ENCODE data around the gene FEM1B. TPM values are rescaled to one million over a fixed set of nuclear protein-coding genes. Genes with fewer than 3 reads are reported as not detected.

FEM1B gene
- total and polyA plus RNA-seq, 2 donors (not counting 1 experiment from before 2014, with no cell fraction given) = 38.2 to 48.4 TPM

DNA sequence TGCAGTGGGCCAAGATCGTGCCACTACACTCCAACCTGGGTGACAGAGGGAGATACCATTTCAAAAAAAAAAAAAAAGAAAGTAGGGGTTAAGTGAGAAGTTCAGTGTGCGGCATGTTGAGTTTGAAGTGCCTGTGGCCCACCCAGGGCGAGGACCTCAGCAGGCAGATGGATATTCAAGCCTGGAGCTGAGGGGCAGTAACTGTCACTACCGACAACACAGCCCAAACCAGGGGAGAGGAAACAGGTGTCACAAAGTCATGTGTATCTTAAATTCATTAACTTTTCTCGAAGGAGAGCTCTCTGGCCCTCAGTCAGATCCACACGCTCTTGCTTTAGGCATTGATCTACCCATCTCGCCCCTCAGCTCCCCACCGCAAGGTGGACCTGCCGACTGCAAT is 45.3 kb downstream of the FEM1B start:
- Histone ChIP-seq H3K27ac (ENCODE audit: insufficient read depth, low read length) (no peak overlapping the region), H2AFZ (ENCODE audit: low read length) (no peak overlapping the region), H4K20me1 (ENCODE audit: control insufficient read depth, extremely low read depth, insufficient read depth, low read length) (peaks cover 2% of the 10 kb centered on the region), H3K9me3 (ENCODE audit: control insufficient read depth, insufficient read depth, low read depth, low read length) (no peaks in the 10 kb centered on the region), H3K27me3 (ENCODE audit: control insufficient read depth, insufficient read depth, low read length) (peaks cover 5% of the 10 kb centered on the region), H3K4me2 (ENCODE audit: extremely low read depth, insufficient read depth, low read length) (no peak overlapping the region), H3K79me2 (ENCODE audit: control insufficient read depth, insufficient read depth, low read length) (no peaks in the 10 kb centered on the region), H3K4me1 (ENCODE audit: control insufficient read depth, extremely low read depth, insufficient read depth, low read length) (no peaks in the 10 kb centered on the region), H3K4me3 (replicated peaks in 1 of 4; ENCODE audit: control extremely low read depth in 1 of 4, insufficient read depth in 1 of 4, low read depth in 3 of 4, low read length in 4 of 4) (no peak overlapping the region), H3K36me3 (ENCODE audit: control insufficient read depth, insufficient read depth, low read length) (no peaks in the 10 kb centered on the region), H3K9ac (ENCODE audit: insufficient read depth, low read length) (no peak overlapping the region)
- TF ChIP-seq CTCF (conservative IDR thresholded peaks at IDR 0.05 in 1 of 2, IDR thresholded peaks at IDR 0.05 in 1 of 2; ENCODE audit: low read depth in 1 of 2, low read length in 2 of 2) (no peak), EZH2 (IDR thresholded peaks at IDR 0.05; ENCODE audit: low read length, missing control alignments) (no peak)
- DNase-seq (ENCODE audit: low read depth in 2 of 2) = no peak

DNA sequence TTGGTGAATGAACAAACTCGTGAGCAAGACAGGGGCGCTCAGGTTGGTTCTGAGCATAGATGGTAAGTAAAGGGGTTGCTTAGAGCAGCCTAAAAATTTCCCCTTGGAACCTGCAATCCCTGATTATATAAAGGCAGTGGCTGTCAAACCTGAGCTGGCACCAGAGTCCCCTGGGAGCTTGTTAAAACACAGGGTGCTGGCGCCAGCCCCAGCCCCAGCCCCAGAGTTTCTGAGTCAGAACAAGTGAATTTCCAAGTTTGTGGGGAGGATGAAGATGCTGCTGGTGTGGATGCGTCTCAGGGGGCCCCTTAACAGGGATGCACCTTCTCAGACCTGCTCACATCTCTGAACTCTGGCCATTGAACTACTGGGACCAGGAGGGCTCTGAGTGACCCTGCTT is 48.2 kb downstream of the FEM1B start:
- Histone ChIP-seq H2AFZ (ENCODE audit: low read length) (no peak overlapping the region), H3K9me3 (ENCODE audit: control insufficient read depth, insufficient read depth, low read depth, low read length) (no peaks in the 10 kb centered on the region), H3K9ac (ENCODE audit: insufficient read depth, low read length) (no peak overlapping the region), H4K20me1 (ENCODE audit: control insufficient read depth, extremely low read depth, insufficient read depth, low read length) (no peaks in the 10 kb centered on the region), H3K36me3 (ENCODE audit: control insufficient read depth, insufficient read depth, low read length) (no peaks in the 10 kb centered on the region), H3K27ac (ENCODE audit: insufficient read depth, low read length) (no peak overlapping the region), H3K4me1 (ENCODE audit: control insufficient read depth, extremely low read depth, insufficient read depth, low read length) (no peaks in the 10 kb centered on the region), H3K4me3 (replicated peaks in 1 of 4; ENCODE audit: control extremely low read depth in 1 of 4, insufficient read depth in 1 of 4, low read depth in 3 of 4, low read length in 4 of 4) (no peak overlapping the region), H3K79me2 (ENCODE audit: control insufficient read depth, insufficient read depth, low read length) (no peaks in the 10 kb centered on the region), H3K27me3 (ENCODE audit: control insufficient read depth, insufficient read depth, low read length) (peaks cover 9% of the 10 kb centered on the region), H3K4me2 (ENCODE audit: extremely low read depth, insufficient read depth, low read length) (no peak overlapping the region)
- DNase-seq (ENCODE audit: low read depth in 2 of 2) = no peak
- TF ChIP-seq EZH2 (IDR thresholded peaks at IDR 0.05; ENCODE audit: low read length, missing control alignments) (no peak), CTCF (conservative IDR thresholded peaks at IDR 0.05 in 1 of 2, IDR thresholded peaks at IDR 0.05 in 1 of 2; ENCODE audit: low read depth in 1 of 2, low read length in 2 of 2) (no peak)

GRCh38 chr15:68326711-68327354 is 49.3 kb downstream of the FEM1B start:
- Histone ChIP-seq H2AFZ (ENCODE audit: low read length) (no peak overlapping the region), H3K4me3 (replicated peaks in 1 of 4; ENCODE audit: control extremely low read depth in 1 of 4, insufficient read depth in 1 of 4, low read depth in 3 of 4, low read length in 4 of 4) (no peak overlapping the region), H3K79me2 (ENCODE audit: control insufficient read depth, insufficient read depth, low read length) (no peaks in the 10 kb centered on the region), H3K9ac (ENCODE audit: insufficient read depth, low read length) (no peak overlapping the region), H3K4me2 (ENCODE audit: extremely low read depth, insufficient read depth, low read length) (no peak overlapping the region), H3K4me1 (ENCODE audit: control insufficient read depth, extremely low read depth, insufficient read depth, low read length) (no peaks in the 10 kb centered on the region), H3K27ac (ENCODE audit: insufficient read depth, low read length) (no peak overlapping the region), H3K9me3 (ENCODE audit: control insufficient read depth, insufficient read depth, low read depth, low read length) (no peaks in the 10 kb centered on the region), H4K20me1 (ENCODE audit: control insufficient read depth, extremely low read depth, insufficient read depth, low read length) (no peaks in the 10 kb centered on the region), H3K36me3 (ENCODE audit: control insufficient read depth, insufficient read depth, low read length) (no peaks in the 10 kb centered on the region), H3K27me3 (ENCODE audit: control insufficient read depth, insufficient read depth, low read length) (peaks cover 9% of the 10 kb centered on the region)
- no peak for TF ChIP-seq CTCF (conservative IDR thresholded peaks at IDR 0.05 in 1 of 2, IDR thresholded peaks at IDR 0.05 in 1 of 2; ENCODE audit: low read depth in 1 of 2, low read length in 2 of 2)
- TF ChIP-seq EZH2 (IDR thresholded peaks at IDR 0.05; ENCODE audit: low read length, missing control alignments) = no peak
- no peak for DNase-seq (ENCODE audit: low read depth in 2 of 2)

Measured in fibroblast of lung (primary cell).